Subcutaneous adipose tissue (tissue), 4 donors: Measurements from ENCODE around the gene OTULIN. TPM values are rescaled to one million over a fixed set of nuclear protein-coding genes. Genes with fewer than 3 reads are reported as not detected.

Source experiments
- CTCF ChIP-seq: fragments of 450-650 bp; IDR thresholded peaks from one replicate; pipeline ENCODE4 v1.5.1; 2016; ENCODE audit warnings: low read depth, mild to moderate bottlenecking, control low read depth, antibody characterized with exemption, moderate library complexity
- total RNA-seq, 4 donors: library from RNA; depleted of rRNA; stranded (reverse); fragments of >200 nt; gene quantifications; one replicate each; pipeline ENCODE4 v1.1.0, GENCODE V29; 2016

OTULIN gene
- total RNA-seq, 4 donors from 2014 or later = 25.8 to 42.1 (median 34.0) TPM

GRCh38 chr5:14705556-14705955, 41.0 kb downstream of the OTULIN start:
- no peak for TF ChIP-seq CTCF

GRCh38 chr5:14706615-14707021, 42.1 kb downstream of the OTULIN start:
- TF ChIP-seq CTCF = no peak

DNA sequence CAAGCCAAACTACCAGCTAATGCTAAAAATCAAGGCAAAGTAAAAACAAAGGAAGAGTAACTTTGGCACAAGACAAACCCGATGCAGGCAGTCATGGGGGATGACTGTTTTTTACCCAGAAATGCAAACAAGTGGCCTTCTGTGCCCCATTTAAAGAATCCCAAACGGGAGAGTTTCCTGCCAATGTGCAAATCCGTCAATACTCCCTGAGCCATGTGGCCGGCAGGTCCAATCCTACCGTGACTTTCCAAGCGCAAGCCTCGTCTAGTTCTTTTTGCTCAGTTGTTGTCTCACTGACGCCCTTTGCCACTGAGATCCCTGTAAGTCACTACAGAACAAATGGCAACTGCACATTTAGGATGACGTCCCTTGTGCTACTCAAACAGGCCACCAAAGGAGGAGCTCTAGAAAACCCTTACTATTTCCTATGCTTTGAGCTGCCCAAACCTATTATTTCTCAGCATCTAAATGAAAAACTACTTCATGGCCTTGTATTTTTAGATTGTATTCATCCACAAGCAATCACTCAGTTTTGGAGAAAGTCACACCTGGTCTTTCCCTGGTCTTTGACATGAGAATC, 43.4 kb downstream of the OTULIN start:
- no peak for TF ChIP-seq CTCF

DNA sequence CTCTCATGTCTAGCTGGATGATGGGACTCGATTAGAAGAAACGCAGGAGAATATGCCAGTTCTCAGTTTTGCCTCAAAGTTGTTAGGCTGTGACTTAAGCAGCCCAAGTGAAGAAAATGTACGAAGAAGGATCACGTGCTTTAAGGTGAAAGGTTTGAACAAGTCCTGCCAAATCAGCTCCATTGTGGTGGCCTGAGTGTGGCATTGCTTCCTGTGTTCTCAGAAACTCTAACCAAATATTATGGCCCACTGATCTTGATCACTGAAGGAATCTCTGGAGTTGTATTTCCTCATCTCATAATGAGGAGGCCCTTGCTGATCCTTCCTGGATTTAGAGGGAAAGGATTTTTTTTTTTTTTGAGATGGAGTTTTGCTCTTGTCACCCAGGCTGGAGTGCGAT, 44.0 kb downstream of the OTULIN start:
- TF ChIP-seq CTCF = no peak

GRCh38 chr5:14710313-14710994, 45.9 kb downstream of the OTULIN start:
- no peak for TF ChIP-seq CTCF

GRCh38 chr5:14712131-14712530, 47.6 kb downstream of the OTULIN start:
- no peak for TF ChIP-seq CTCF

- no peak for TF ChIP-seq CTCF
These were observed 48.1 kb downstream of the OTULIN start for GRCh38 chr5:14712666-14713065.
